Stimulated activated memory B cell treated with anti-CD40 and anti-IgM and Interleukin-4, amounts not matched to agents 10 μg/mL and 1 μg/mL and 100 μg/mL, for 72 hours (primary cell): ENCODE data around the gene LTB4R.

ENCODE experiments used
- ATAC-seq: fragments of 150-1000 bp; cut with Tn5 transposase; 2 replicates; pipeline ENCODE4 v1.10.0; 2021
- H3K27ac Mint-ChIP-seq: one replicate; pipeline ENCODE4 v1.8.0; 2022; ENCODE audit warnings: mild to moderate bottlenecking, mixed read lengths
- H3K27me3 Mint-ChIP-seq: one replicate; pipeline ENCODE4 v1.8.0; 2022; ENCODE audit warnings: mixed read lengths
- H3K36me3 Mint-ChIP-seq: one replicate; pipeline ENCODE4 v1.8.0; 2022; ENCODE audit warnings: mixed read lengths
- H3K4me1 Mint-ChIP-seq: one replicate; pipeline ENCODE4 v1.8.0; 2022; ENCODE audit warnings: mixed read lengths
- H3K4me3 Mint-ChIP-seq: one replicate; pipeline ENCODE4 v1.8.0; 2022; ENCODE audit warnings: mild to moderate bottlenecking, moderate library complexity, mixed read lengths
- H3K9me3 Mint-ChIP-seq: one replicate; pipeline ENCODE4 v1.8.0; 2022; ENCODE audit warnings: mixed read lengths

Gene LTB4R

GRCh38 chr14:24310646-24311604 lies at the start of gene LTB4R:
Gene LTB4R, plus strand, starts transcription at chr14:24311502. Its CDS starts 4,150 bp downstream, at chr14:24315652.
- peak within 1 kb of the TSS; percentile 76 for H3K4me3 Mint-ChIP-seq
- H3K4me1 Mint-ChIP-seq = peaks cover 58% of the 10 kb centered on the region
- no peaks in the 10 kb centered on the region for H3K9me3 Mint-ChIP-seq
- peak within 1 kb of the TSS; percentile 77 for H3K27ac Mint-ChIP-seq
- peaks cover 22% of the 10 kb centered on the region for H3K36me3 Mint-ChIP-seq
- H3K27me3 Mint-ChIP-seq = no peaks in the 10 kb centered on the region
- peak; percentile 89 for ATAC-seq

- no peak overlapping the region for H3K27ac Mint-ChIP-seq
- no peak overlapping the region for H3K4me3 Mint-ChIP-seq
- ATAC-seq = no peak
- H3K36me3 Mint-ChIP-seq = peaks cover 29% of the 10 kb centered on the region
- H3K27me3 Mint-ChIP-seq = no peaks in the 10 kb centered on the region
- H3K4me1 Mint-ChIP-seq = peaks cover 5% of the 10 kb centered on the region
- no peaks in the 10 kb centered on the region for H3K9me3 Mint-ChIP-seq
These were observed 49.4 kb upstream of the LTB4R start for GRCh38 chr14:24261969-24262327.

- Mint-ChIP-seq H3K4me3 (no peak within 1 kb of the TSS), H3K4me1 (peaks cover 10% of the 10 kb centered on the region), H3K27me3 (no peaks in the 10 kb centered on the region), H3K9me3 (no peaks in the 10 kb centered on the region), H3K36me3 (peaks cover 33% of the 10 kb centered on the region), H3K27ac (no peak within 1 kb of the TSS)
- no peak for ATAC-seq
These were observed 48.2 kb upstream of the LTB4R start, which contains the start of gene TGM1 for GRCh38 chr14:24262821-24263733. Gene TGM1, minus strand, starts transcription at chr14:24263177. Its CDS starts 825 bp downstream, at chr14:24262352.

- Mint-ChIP-seq H3K4me1 (peaks cover 10% of the 10 kb centered on the region), H3K27ac (no peak overlapping the region), H3K9me3 (no peaks in the 10 kb centered on the region), H3K36me3 (peaks cover 33% of the 10 kb centered on the region), H3K4me3 (no peak overlapping the region), H3K27me3 (no peaks in the 10 kb centered on the region)
- ATAC-seq = no peak
These were observed 47.5 kb upstream of the LTB4R start for GRCh38 chr14:24263848-24264247.

GRCh38 chr14:24264298-24264697 lies 47.0 kb upstream of the LTB4R start:
- no peak for ATAC-seq
- Mint-ChIP-seq H3K27ac (no peak overlapping the region), H3K4me1 (peaks cover 10% of the 10 kb centered on the region), H3K27me3 (no peaks in the 10 kb centered on the region), H3K4me3 (no peak overlapping the region), H3K36me3 (peaks cover 35% of the 10 kb centered on the region), H3K9me3 (no peaks in the 10 kb centered on the region)

- Mint-ChIP-seq H3K4me3 (no peak overlapping the region), H3K27me3 (no peaks in the 10 kb centered on the region), H3K9me3 (no peaks in the 10 kb centered on the region), H3K36me3 (peaks cover 32% of the 10 kb centered on the region), H3K27ac (peak overlapping the region; percentile 12), H3K4me1 (peaks cover 13% of the 10 kb centered on the region)
- ATAC-seq = no peak
These were observed 44.7 kb upstream of the LTB4R start for GRCh38 chr14:24266344-24267244.

- no peak overlapping the region for H3K4me3 Mint-ChIP-seq
- no peaks in the 10 kb centered on the region for H3K27me3 Mint-ChIP-seq
- ATAC-seq = no peak
- peaks cover 26% of the 10 kb centered on the region for H3K36me3 Mint-ChIP-seq
- H3K4me1 Mint-ChIP-seq = peaks cover 22% of the 10 kb centered on the region
- H3K9me3 Mint-ChIP-seq = no peaks in the 10 kb centered on the region
- H3K27ac Mint-ChIP-seq = no peak overlapping the region
These were observed 43.8 kb upstream of the LTB4R start for GRCh38 chr14:24267516-24267915.

GRCh38 chr14:24268225-24268624 lies 43.1 kb upstream of the LTB4R start:
- H3K27ac Mint-ChIP-seq = no peak overlapping the region
- H3K36me3 Mint-ChIP-seq = peaks cover 21% of the 10 kb centered on the region

GRCh38 chr14:24269368-24269767 lies 41.9 kb upstream of the LTB4R start:
- no peaks in the 10 kb centered on the region for H3K9me3 Mint-ChIP-seq
- peaks cover 40% of the 10 kb centered on the region for H3K4me1 Mint-ChIP-seq
- H3K27me3 Mint-ChIP-seq = no peaks in the 10 kb centered on the region
- no peak overlapping the region for H3K27ac Mint-ChIP-seq
- H3K36me3 Mint-ChIP-seq = peaks cover 21% of the 10 kb centered on the region
- no peak overlapping the region for H3K4me3 Mint-ChIP-seq
- ATAC-seq = no peak

More at GRCh38 chr14:24268225-24268624, 43.1 kb upstream of the LTB4R start:
- Mint-ChIP-seq H3K4me1 (peaks cover 29% of the 10 kb centered on the region), H3K9me3 (no peaks in the 10 kb centered on the region), H3K4me3 (no peak overlapping the region), H3K27me3 (no peaks in the 10 kb centered on the region)
- no peak for ATAC-seq

GRCh38 chr14:24269910-24270536 lies 41.3 kb upstream of the LTB4R start:
- H3K27ac Mint-ChIP-seq = no peak overlapping the region
- peaks cover 43% of the 10 kb centered on the region for H3K4me1 Mint-ChIP-seq
- no peaks in the 10 kb centered on the region for H3K27me3 Mint-ChIP-seq
- H3K9me3 Mint-ChIP-seq = no peaks in the 10 kb centered on the region
- peaks cover 21% of the 10 kb centered on the region for H3K36me3 Mint-ChIP-seq
- ATAC-seq = no peak
- H3K4me3 Mint-ChIP-seq = peak overlapping the region; percentile 97

GRCh38 chr14:24270537-24271133 lies 40.7 kb upstream of the LTB4R start:
- peaks cover 21% of the 10 kb centered on the region for H3K36me3 Mint-ChIP-seq
- H3K27me3 Mint-ChIP-seq = no peaks in the 10 kb centered on the region
- peaks cover 49% of the 10 kb centered on the region for H3K4me1 Mint-ChIP-seq
- no peaks in the 10 kb centered on the region for H3K9me3 Mint-ChIP-seq
- peak overlapping the region; percentile 97 for H3K4me3 Mint-ChIP-seq
- no peak for ATAC-seq
- H3K27ac Mint-ChIP-seq = peak overlapping the region; percentile 94

- H3K36me3 Mint-ChIP-seq = peaks cover 18% of the 10 kb centered on the region
- peak; percentile 94 for ATAC-seq
- H3K4me1 Mint-ChIP-seq = peaks cover 50% of the 10 kb centered on the region
These were observed 40.0 kb upstream of the LTB4R start, which contains the start of gene RABGGTA for GRCh38 chr14:24271134-24271833. Gene RABGGTA, minus strand, starts transcription at chr14:24271597. Its CDS starts 482 bp downstream, at chr14:24271115.

GRCh38 chr14:24271834-24272263 lies 39.5 kb upstream of the LTB4R start:
- Mint-ChIP-seq H3K27ac (peak overlapping the region; percentile 94), H3K4me3 (peak overlapping the region; percentile 97), H3K9me3 (no peaks in the 10 kb centered on the region), H3K4me1 (peaks cover 49% of the 10 kb centered on the region), H3K27me3 (no peaks in the 10 kb centered on the region), H3K36me3 (peaks cover 12% of the 10 kb centered on the region)
- no peak for ATAC-seq

More at GRCh38 chr14:24271134-24271833, 40.0 kb upstream of the LTB4R start, which contains the start of gene RABGGTA:
- Mint-ChIP-seq H3K27ac (peak within 1 kb of the TSS; percentile 94), H3K9me3 (no peaks in the 10 kb centered on the region), H3K27me3 (no peaks in the 10 kb centered on the region), H3K4me3 (peak within 1 kb of the TSS; percentile 97)
